Uterus (tissue), 2 donors: ENCODE data around the gene PITPNB.

Experiments
- POLR2A ChIP-seq, 2 donors: fragments of 450-650 bp; IDR thresholded peaks; one replicate each; pipeline ENCODE4 v1.6.1; 2016; ENCODE audit warnings: antibody characterized with exemption in 2 of 2, mild to moderate bottlenecking in 1 of 2, moderate library complexity in 1 of 2
- TF ChIP-seq, protein P1 (sequence below), 4 experiments: fragments of 200-600 bp in 2 of 4; fragments of 450-650 bp in 2 of 4; sonication (generic) in 2 of 4; IDR thresholded peaks; one replicate each; pipeline ENCODE4 v1.5.1; 2016 to 2019; ENCODE audit warnings: antibody characterized with exemption in 4 of 4, mild to moderate bottlenecking in 2 of 4, moderate library complexity in 1 of 4

DNA sequence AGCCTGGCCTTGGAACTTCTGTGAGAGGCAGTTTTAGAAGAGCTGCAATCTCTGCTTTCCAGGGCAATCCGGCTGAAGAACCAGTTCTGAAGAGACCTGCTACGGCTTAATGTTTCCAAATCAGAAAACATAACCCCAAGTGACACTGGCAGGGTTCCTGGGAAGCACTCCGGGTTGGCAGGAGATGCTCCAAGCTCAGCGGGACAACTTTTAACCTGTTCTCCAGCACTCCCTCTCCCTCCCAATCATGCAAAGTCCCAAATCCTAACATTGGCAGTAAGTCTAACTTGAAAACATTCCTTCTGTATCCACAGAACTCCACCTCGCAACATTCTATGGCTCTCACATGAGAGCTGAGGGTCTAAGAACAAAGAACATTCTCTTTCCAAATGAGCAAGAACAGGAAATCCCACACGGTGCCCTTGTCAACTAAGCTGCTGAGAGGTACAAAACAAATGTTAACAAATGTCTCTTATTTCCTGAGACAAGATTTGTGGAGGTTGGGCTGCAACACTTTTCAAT lies 69.0 kb downstream of the PITPNB start:
- no peak for TF ChIP-seq POLR2A (IDR thresholded peaks at IDR 0.05)
- TF ChIP-seq, protein P1, sequence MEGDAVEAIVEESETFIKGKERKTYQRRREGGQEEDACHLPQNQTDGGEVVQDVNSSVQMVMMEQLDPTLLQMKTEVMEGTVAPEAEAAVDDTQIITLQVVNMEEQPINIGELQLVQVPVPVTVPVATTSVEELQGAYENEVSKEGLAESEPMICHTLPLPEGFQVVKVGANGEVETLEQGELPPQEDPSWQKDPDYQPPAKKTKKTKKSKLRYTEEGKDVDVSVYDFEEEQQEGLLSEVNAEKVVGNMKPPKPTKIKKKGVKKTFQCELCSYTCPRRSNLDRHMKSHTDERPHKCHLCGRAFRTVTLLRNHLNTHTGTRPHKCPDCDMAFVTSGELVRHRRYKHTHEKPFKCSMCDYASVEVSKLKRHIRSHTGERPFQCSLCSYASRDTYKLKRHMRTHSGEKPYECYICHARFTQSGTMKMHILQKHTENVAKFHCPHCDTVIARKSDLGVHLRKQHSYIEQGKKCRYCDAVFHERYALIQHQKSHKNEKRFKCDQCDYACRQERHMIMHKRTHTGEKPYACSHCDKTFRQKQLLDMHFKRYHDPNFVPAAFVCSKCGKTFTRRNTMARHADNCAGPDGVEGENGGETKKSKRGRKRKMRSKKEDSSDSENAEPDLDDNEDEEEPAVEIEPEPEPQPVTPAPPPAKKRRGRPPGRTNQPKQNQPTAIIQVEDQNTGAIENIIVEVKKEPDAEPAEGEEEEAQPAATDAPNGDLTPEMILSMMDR (IDR thresholded peaks at IDR 0.05) = no peak
